IPS-15b (cell line): ENCODE measurements around the gene TBX10.
"Not testable (repeated sequence)": the region's sequence is repeated elsewhere in the genome, so short reads cannot be mapped to it uniquely, and the experiment has no call there.

Experiments used
- H3K27me3 ChIP-seq: one replicate; pipeline ENCODE4 v1.6.1; 2013; ENCODE audit warnings: low read length; ENCODE audit not compliant: control insufficient read depth, insufficient read depth
- H3K36me3 ChIP-seq: one replicate; pipeline ENCODE4 v1.6.1; 2013; ENCODE audit warnings: low read length; ENCODE audit not compliant: control insufficient read depth, insufficient read depth
- H3K4me1 ChIP-seq: one replicate; pipeline ENCODE4 v1.6.1; 2013; ENCODE audit warnings: mild to moderate bottlenecking, low read length; ENCODE audit not compliant: control insufficient read depth, insufficient read depth
- H3K4me3 ChIP-seq: one replicate; pipeline ENCODE4 v1.5.1; 2013; ENCODE audit warnings: low read depth, low read length
- H3K9ac ChIP-seq: one replicate; pipeline ENCODE4 v1.6.1; 2013; ENCODE audit warnings: low read depth, mild to moderate bottlenecking, low read length
- H3K9me3 ChIP-seq: one replicate; pipeline ENCODE4 v1.6.1; 2013; ENCODE audit warnings: mild to moderate bottlenecking, low read length; ENCODE audit not compliant: control insufficient read depth, insufficient read depth

The TBX10 gene

DNA sequence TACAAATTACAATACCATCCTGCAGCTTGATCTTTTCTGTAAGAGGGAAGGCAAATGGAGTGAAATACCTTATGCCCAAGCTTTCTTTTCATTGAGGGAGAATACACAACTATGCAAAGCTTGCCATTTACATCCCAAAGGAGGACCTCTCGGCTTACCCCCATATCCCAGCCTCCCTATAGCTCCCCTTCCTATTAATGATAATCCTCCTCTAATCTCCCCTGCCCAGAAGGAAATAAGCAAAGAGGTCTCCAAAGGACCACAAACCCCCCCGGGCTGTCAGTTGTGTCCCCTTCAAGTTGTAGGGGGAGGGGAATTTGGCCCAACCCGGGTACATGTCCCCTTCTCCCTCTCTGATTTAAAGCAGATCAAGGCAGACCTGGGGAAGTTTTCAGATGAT lies 17.6 kb downstream of the TBX10 start:
- H3K27me3 ChIP-seq, H3K36me3 ChIP-seq, H3K4me1 ChIP-seq, H3K9me3 ChIP-seq, H3K9ac ChIP-seq: not testable (repeated sequence)
- peak overlapping the region; percentile 77 for H3K4me3 ChIP-seq

DNA sequence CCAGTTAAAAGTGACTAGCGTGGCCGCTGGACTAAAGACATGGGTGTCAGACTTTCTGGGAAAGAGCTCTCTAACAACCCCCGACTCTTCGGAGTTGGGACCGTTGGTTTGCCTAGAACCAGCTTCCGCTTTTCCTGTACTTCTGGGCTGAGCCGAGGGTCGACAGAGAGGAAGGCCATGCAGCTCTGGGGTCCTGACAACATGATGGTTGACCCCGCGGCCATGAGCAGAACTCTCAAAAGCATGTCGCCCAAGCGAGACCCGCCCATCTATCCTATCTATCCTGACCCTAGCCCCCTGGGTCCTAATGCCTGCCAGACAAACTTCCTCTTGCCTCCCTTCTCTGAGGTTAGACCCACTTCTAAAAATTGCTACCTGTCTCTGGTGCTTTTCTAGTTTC lies 18.9 kb downstream of the TBX10 start:
- Histone ChIP-seq H3K4me1 (peaks cover 13% of the 10 kb centered on the region), H3K9ac (peak overlapping the region; percentile 48), H3K4me3 (peak overlapping the region; percentile 77)
- H3K27me3 ChIP-seq, H3K36me3 ChIP-seq, H3K9me3 ChIP-seq: not testable (repeated sequence)

DNA sequence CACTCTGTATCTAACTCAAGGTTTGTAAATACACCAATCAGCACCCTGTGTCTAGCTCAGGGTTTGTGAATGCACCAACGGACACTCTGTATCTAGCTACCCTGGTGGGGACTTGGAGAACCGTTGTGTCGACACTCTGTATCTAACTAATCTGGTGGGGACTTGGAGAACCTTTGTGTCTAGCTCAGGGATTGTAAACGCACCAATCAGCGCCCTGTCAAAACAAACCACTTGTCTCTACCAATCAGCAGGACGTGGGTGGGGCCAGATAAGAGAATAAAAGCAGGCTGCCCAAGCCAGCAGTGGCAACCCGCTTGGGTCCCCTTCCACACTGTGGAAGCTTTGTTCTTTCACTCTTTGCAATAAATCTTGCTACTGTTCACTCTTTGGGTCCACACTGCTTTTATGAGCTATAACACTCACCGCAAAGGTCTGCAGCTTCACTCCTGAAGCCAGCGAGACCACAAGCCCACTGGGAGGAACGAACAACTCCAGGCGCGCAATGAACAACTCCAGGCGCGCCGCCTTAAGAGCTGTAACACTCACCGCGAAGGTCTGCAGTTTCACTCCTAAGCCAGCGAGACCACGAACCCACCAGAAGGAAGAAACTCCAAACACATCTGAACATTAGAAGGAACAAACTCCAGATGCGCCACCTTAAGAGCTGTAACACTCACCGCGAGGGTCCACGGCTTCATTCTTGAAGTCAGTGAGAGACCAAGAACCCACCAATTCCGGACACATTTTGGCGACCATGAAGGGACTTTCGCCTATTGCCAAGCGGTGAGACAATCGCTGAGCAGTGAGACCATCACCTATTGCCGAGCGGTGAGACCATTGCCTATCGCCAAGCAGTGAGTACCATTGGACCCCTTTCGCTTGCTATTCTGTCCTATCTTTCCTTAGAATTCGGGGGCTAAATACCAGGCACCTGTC lies 19.6 kb downstream of the TBX10 start:
- not testable (repeated sequence) for H3K9me3 ChIP-seq, H3K27me3 ChIP-seq, H3K36me3 ChIP-seq
- Histone ChIP-seq H3K9ac (peak overlapping the region; percentile 48), H3K4me3 (peak overlapping the region; percentile 77), H3K4me1 (peaks cover 14% of the 10 kb centered on the region)

DNA sequence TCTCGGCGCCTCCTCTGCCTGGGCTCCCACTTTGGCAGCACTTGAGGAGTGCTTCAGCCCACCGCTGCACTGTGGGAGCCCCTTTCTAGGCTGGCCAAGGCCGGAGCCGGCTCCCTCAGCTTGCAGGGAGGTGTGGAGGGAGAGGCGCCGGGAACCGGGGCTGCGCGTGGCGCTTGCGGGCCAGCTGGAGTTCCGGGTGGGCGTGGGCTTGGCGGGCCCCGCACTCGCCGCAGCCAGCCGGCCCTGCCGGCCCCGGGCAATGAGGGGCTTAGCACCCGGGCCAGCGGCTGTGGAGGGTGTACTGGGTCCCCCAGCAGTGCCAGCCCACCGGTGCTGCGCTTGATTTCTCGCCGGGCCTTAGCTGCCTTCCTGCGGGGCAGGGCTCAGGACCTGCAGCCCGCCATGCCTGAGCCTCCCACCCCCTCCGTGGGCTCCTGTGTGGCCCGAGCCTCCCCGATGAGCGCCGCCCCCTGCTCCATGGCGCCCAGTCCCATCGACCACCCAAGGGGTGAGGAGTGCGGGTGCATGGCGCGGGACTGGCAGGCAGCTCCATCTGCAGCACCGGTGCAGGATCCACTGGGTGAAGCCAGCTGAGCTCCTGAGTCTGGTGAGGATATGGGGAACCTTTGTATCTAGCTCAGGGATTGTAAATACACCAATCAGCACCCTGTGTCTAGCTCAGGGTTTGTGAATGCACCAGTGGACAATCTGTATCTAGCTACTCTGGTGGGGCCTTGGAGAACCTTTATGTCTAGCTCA lies 20.5 kb downstream of the TBX10 start:
- not testable (repeated sequence) for H3K27me3 ChIP-seq, H3K9ac ChIP-seq, H3K36me3 ChIP-seq, H3K4me3 ChIP-seq, H3K9me3 ChIP-seq
- peaks cover 20% of the 10 kb centered on the region for H3K4me1 ChIP-seq

DNA sequence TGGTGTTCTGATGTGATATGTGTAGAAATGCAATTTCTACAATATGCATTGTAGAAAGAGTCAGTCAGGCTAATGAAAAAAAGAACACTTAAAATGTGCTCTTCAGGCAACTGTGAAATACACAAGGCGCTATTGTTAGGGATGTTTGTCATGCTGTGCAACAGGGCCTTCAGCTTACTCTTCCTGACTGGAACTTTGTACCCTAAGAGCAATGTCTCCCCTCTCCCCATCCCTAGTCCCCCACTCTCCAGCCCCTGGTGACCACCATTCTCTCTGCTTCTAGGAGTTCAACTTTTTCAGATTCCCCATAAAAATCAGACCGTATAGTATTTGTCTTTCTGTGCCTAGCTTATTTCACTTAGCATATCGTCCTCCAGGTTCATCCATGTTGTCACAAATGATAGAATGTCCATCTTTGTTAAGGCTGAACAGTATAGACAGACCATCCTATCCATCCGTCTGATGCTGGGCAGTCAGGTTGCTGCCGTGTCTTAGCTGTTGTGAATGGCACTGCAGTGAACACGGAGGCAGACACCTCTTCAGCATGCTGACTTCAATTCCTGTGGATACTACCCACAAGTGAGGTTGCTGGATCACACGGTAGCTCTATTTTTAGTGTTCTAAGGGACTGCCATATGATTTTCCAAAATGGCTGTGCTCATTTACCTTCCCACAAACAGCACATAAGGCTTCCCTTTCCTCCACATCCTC lies 22.2 kb downstream of the TBX10 start:
- Histone ChIP-seq H3K27me3 (peaks cover 8% of the 10 kb centered on the region), H3K9ac (no peak overlapping the region), H3K9me3 (no peaks in the 10 kb centered on the region), H3K36me3 (peaks cover 7% of the 10 kb centered on the region), H3K4me3 (no peak overlapping the region), H3K4me1 (peaks cover 24% of the 10 kb centered on the region)

DNA sequence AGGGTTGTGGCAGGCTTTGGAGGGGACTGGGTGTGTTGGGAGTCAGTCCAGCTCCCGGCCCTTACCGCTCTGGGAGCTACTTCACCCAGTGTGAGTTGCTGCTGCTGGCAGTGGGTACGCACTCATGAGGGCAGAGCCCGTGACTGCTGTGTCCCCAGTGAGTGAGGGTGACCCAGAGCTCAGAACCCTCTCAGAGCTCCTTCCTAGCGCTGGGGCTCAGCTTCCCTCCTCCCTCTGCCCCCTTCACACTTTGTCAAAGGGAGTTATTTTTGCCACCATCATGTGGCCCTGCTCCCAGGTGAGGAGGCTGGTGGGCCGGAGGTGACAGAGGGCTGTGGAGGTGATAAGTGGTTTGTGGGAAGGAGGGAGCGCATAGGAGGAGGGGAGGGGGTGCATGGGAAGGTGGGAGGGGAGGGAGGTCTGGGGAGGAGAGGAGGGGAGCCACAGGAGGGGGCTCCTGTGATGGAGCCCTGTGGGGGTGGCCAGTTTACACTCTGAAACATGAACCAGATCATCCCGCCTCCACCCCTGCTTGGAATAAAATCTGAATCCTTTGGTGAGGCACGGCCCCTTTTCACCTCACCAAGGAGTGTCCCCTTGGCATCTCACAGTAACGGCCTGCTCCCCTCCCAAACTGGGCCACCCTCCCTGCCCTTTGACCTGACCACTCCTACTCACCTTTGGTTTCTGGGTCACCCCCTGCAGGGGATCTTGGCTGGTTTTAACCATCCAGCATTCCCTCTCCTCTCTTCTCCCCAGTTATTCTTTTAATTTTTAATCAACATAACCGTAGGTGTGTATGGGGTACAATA lies 22.9 kb downstream of the TBX10 start:
- Histone ChIP-seq H3K36me3 (peaks cover 9% of the 10 kb centered on the region), H3K4me1 (peaks cover 24% of the 10 kb centered on the region), H3K9ac (no peak overlapping the region), H3K4me3 (peak overlapping the region; percentile 18), H3K27me3 (peaks cover 8% of the 10 kb centered on the region), H3K9me3 (no peaks in the 10 kb centered on the region)

DNA sequence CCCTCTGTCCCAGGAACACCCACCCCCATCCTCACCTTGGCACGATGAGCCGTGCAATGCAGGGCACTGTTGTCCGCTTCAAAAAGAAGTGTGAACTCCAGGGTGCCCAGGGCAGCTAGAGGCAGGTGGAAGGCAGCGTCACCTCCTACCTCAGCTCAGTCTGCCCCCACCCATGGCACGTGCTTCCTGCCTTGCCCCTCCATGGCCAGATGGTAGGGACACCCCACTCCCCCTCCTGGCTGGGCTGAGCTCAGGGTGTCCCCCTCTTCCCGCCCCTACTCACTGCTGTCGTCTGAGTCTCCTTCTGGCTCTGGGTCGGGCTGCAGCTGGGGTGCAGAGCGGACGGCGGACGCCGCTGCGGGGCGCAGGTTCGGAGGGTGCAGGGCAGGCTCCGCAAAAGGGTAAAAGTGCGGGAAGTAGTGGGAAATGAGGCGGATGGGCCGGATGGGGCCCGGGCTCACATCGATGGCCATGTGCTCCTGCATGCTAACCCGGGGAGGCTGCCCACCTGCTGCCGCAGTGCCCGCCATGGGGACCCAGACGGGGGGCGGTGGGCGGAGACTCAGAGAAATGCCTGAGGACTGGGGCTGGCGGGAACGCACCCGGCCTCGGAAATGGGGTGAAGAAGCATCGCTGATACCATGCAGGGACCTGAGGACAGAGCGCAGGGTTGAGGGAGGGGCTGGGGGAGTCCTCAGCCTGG lies 23.7 kb downstream of the TBX10 start:
- Histone ChIP-seq H3K9me3 (no peaks in the 10 kb centered on the region), H3K4me1 (peaks cover 24% of the 10 kb centered on the region), H3K9ac (no peak overlapping the region), H3K27me3 (peaks cover 8% of the 10 kb centered on the region), H3K36me3 (peaks cover 16% of the 10 kb centered on the region), H3K4me3 (peak overlapping the region; percentile 18)

DNA sequence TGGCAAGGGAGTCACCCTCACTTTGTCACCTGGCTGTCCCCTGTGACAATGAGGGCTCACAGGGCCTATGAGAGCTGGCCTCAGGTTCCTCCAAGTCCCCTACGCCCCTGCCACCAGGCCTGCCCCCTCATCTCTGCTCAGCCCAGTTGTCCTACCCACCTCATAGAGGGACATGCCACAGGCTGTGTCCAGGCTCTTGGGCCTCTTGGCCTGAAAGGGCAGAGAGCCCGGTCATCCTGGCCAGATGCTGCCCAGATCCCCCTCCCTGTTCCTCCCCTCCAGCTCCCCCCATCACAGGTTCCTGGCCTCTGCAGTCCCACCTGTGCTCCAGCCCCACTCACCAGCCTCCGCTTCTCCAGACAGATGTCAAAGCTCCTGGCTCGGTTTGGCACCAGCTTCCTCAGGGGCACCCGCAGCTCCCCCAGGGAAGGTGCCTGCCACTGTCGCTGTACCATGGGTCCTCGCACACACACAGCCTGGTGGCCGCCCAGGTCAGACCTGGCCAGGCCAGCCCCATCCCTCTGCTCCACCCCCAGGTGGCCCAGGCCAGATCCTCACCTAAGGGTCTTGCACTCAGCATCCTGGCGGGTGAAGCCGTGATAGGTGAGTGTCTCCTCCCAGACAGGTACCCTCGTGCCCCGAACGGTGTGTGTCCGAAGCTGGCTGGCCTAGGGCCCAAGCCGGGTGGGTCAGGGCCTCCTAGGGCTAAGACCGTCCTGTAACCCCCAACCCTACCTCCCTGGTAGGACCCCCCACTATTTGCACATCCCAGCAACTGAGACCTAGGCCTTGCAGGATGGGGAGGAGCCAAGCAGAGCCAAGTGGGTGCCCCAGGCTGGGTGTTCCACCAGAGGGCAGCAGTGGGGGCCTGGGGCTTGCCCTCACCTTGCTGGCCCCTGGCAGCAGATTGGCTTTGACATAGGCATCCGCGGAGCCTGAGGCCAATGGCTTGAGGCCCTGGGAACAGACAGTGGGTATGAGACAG lies 24.5 kb downstream of the TBX10 start:
- no peaks in the 10 kb centered on the region for H3K9me3 ChIP-seq
- H3K9ac ChIP-seq, result no peak overlapping the region
- no peak overlapping the region for H3K4me3 ChIP-seq

DNA sequence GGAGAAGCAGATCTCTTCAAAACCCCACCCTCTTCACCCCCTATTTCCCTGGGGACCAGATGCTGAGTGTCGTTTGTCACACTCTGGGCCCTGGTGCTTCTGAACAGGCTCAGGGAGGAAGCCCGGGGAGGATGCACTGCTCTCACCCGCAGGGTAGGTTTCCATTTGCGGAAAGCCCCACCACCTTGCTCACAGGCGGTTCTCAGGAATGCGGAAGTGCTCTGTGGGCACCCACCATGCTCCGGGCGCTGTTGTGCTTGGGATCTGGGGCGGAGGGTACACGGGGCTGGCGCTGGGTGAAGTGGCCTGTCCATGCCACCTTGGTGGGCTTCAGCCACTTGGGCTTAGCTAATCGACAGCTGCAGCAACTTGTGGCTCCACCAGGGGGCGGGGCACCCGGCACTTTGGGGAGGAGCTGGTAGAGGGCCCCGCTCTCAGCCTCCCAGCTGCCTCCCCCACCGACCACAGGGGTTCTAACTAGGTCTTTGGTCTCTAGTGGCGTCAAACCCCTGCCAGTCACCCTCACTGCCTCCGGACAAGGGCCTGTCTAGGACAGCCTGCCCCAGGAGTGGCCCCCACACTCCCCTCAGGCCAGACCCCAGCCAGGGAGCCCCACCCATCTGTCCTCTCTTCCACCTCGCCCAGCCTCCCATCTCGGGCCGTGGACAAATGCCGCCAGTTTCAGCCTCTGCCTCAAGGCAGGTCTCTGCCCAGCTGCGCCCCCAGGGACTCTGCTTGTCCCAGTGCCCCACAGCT lies 25.4 kb downstream of the TBX10 start:
- peaks cover 31% of the 10 kb centered on the region for H3K36me3 ChIP-seq
- H3K27me3 ChIP-seq, result peaks cover 8% of the 10 kb centered on the region
- peak overlapping the region; percentile 35 for H3K4me3 ChIP-seq
- peaks cover 24% of the 10 kb centered on the region for H3K4me1 ChIP-seq
- no peaks in the 10 kb centered on the region for H3K9me3 ChIP-seq
- H3K9ac ChIP-seq, result peak overlapping the region; percentile 37

More for the DNA sequence above, 24.5 kb downstream of the TBX10 start:
- Histone ChIP-seq H3K4me1 (peaks cover 24% of the 10 kb centered on the region), H3K36me3 (peaks cover 25% of the 10 kb centered on the region), H3K27me3 (peaks cover 8% of the 10 kb centered on the region)
